ENCODE measurements around the gene WWTR1. TPM values are rescaled to one million over a fixed set of nuclear protein-coding genes. Genes with fewer than 3 reads are reported as not detected.

WWTR1 gene
- total RNA-seq, 1 donor from 2014 or later: 0.73 TPM

DNA sequence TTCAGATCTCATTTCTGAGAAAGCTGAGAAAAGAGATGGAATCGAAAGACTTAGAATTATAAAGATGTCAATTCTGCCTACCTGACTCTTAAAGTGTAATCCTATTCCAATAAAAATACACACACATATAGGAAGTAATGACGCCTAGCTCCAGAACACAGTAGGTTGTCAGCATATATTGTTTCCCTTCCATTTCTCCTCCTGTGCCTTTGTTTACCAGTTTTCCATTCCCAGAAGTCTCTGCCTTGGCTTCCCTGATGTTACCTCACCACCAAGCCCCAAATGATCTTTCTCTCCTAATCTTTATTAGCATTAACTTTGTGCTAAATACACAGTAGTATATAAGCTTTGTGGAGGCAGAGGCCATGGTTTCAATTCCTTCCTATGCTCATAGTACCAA lies 143.4 kb downstream of the WWTR1 start:
- peaks cover 14% of the 10 kb centered on the region for H3K27me3 Mint-ChIP-seq
- H3K36me3 Mint-ChIP-seq (ENCODE audit: low read depth): no peaks in the 10 kb centered on the region
- TF ChIP-seq, protein P1, sequence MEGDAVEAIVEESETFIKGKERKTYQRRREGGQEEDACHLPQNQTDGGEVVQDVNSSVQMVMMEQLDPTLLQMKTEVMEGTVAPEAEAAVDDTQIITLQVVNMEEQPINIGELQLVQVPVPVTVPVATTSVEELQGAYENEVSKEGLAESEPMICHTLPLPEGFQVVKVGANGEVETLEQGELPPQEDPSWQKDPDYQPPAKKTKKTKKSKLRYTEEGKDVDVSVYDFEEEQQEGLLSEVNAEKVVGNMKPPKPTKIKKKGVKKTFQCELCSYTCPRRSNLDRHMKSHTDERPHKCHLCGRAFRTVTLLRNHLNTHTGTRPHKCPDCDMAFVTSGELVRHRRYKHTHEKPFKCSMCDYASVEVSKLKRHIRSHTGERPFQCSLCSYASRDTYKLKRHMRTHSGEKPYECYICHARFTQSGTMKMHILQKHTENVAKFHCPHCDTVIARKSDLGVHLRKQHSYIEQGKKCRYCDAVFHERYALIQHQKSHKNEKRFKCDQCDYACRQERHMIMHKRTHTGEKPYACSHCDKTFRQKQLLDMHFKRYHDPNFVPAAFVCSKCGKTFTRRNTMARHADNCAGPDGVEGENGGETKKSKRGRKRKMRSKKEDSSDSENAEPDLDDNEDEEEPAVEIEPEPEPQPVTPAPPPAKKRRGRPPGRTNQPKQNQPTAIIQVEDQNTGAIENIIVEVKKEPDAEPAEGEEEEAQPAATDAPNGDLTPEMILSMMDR (IDR thresholded peaks at IDR 0.05): no peak
- no peak overlapping the region for H3K4me3 Mint-ChIP-seq
- intact Hi-C loops (cut with micrococcal nuclease): loop anchor here (10.0 kb wide), 1 partner anchor 670 kb away; no protein-coding TSS in a partner anchor
- ATAC-seq (ENCODE audit: low read depth) (no peak), DNase-seq (no peak)
- H3K27ac Mint-ChIP-seq: no peak overlapping the region
- CTCF ChIA-PET: interaction anchor here (1.3 kb wide), 1 partner anchor 13 kb away, joined by 3 read pairs; no protein-coding TSS in a partner anchor
- H3K9me3 Mint-ChIP-seq: no peaks in the 10 kb centered on the region
- H3K4me1 Mint-ChIP-seq: peaks cover 2% of the 10 kb centered on the region
- POLR2A ChIA-PET: no interaction called here

DNA sequence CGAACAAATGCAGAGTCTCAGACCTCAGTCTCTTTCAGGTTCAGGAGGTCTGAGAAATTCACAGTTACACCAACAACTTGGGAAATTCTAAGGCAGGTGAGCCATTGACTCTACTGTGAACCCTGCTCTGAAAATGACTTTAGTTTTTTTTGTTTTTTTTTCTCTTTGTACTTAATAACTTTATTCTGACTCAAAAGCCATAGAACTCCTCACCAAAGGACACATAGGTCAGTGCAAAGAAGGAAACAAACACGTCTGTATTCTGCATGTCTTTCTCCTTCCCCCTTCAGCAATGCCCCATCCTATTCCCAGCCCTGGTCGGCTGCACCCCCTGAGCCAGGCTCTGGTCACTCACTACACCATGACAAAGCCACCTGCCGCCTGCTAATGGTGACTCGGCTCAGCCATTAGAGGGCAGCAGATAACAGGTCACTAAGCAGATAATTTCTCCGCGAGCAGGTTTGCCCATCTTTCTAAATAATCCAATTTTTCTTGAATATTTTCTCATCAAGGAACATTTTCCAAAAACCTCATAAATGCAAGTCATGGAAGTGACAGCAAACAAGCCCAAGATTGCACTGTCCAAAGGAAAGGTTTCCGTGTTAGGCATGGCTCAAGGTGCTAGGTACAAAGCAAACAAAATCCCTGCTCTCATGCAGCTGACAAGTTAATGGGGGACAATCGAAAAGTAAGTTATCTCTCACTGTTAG lies 145.6 kb downstream of the WWTR1 start:
- ChIA-PET CTCF (interaction anchor here (0.9 kb wide), 2 partner anchors 106 to 205 kb away, joined by 3 to 4 read pairs; no protein-coding TSS in a partner anchor), POLR2A (no interaction called here)
- H3K9me3 Mint-ChIP-seq: no peaks in the 10 kb centered on the region
- no peak overlapping the region for H3K4me3 Mint-ChIP-seq
- H3K27me3 Mint-ChIP-seq: peaks cover 13% of the 10 kb centered on the region
- intact Hi-C loops (cut with micrococcal nuclease): loop anchor here (1.0 to 10.0 kb wide), 3 partner anchors 205 to 673 kb away; no protein-coding TSS in a partner anchor
- peaks cover 10% of the 10 kb centered on the region for H3K4me1 Mint-ChIP-seq
- H3K36me3 Mint-ChIP-seq (ENCODE audit: low read depth): no peaks in the 10 kb centered on the region
- DNase-seq (no peak), ATAC-seq (ENCODE audit: low read depth) (peak; percentile 56)
- TF ChIP-seq, protein P1 (IDR thresholded peaks at IDR 0.05): peak; percentile 30
- H3K27ac Mint-ChIP-seq: no peak overlapping the region

DNA sequence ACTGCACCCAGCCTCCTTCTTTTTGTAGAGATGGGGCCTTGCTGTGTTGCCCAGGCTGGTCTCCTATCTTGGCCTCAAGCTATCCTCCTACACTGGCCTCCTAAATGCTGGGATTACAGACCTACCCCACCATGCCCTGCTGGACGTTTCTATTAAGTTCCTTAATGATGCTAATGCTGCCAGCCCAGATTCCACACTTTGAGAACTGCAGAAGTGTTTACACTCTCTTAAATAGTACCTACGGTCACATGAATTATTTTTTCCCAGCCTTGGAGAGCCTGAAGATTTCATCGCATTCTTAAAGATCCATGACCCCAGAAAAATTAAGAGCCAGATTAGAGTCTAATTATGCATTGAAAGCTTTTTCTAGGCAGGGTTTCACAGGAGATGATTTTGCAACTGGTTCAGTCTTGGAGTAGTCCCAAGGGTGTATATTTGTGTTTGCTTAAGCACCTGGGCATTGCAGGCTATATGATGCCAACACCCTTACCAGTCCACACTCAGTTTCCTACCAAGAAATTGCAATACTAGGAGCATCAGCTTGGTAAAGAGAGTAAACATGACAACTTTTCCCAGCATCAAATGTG lies 146.7 kb downstream of the WWTR1 start:
- CTCF ChIA-PET: no interaction called here
- no peaks in the 10 kb centered on the region for H3K9me3 Mint-ChIP-seq

DNA sequence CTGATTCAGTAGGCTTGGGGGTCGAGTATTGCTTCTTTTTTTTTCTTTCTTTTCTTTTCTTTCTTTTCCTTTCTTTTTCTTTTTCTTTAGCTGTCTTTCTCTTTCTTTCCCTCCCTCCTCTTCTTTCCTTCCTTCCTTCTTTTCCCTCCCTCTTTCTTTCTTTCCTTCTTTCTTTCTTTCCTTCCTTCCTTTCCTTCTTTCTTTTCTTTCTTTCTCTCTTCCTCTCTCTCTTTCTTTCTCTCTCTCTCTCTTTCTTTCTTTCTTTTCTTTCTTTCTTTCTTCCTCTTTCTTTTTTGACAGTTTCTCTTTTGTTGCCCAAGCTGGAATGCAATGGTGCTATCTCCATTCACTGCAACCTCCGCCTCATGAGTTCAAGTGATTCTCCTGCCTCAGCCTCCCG lies 147.3 kb downstream of the WWTR1 start:
- peaks cover 17% of the 10 kb centered on the region for H3K27me3 Mint-ChIP-seq
- peaks cover 10% of the 10 kb centered on the region for H3K4me1 Mint-ChIP-seq
- ATAC-seq (ENCODE audit: low read depth) (no peak), DNase-seq (no peak)
- no peak overlapping the region for H3K27ac Mint-ChIP-seq
- H3K36me3 Mint-ChIP-seq (ENCODE audit: low read depth): no peaks in the 10 kb centered on the region
- POLR2A ChIA-PET: no interaction called here
- intact Hi-C loops (cut with micrococcal nuclease): loop anchor here (10.0 kb wide), 1 partner anchor 674 kb away; no protein-coding TSS in a partner anchor
- TF ChIP-seq, protein P1 (IDR thresholded peaks at IDR 0.05): no peak
- H3K4me3 Mint-ChIP-seq: no peak overlapping the region
- CTCF ChIA-PET: no interaction called here
- H3K9me3 Mint-ChIP-seq: no peaks in the 10 kb centered on the region

More for the DNA sequence above, 146.7 kb downstream of the WWTR1 start:
- intact Hi-C loops (cut with micrococcal nuclease): loop anchor here (10.0 kb wide), 1 partner anchor 674 kb away; no protein-coding TSS in a partner anchor
- POLR2A ChIA-PET: no interaction called here
- DNase-seq (no peak), ATAC-seq (ENCODE audit: low read depth) (no peak)
- Mint-ChIP-seq H3K4me1 (peaks cover 10% of the 10 kb centered on the region), H3K27ac (no peak overlapping the region), H3K36me3 (ENCODE audit: low read depth) (no peaks in the 10 kb centered on the region), H3K27me3 (peaks cover 17% of the 10 kb centered on the region), H3K4me3 (no peak overlapping the region)
- TF ChIP-seq, protein P1 (IDR thresholded peaks at IDR 0.05): no peak

DNA sequence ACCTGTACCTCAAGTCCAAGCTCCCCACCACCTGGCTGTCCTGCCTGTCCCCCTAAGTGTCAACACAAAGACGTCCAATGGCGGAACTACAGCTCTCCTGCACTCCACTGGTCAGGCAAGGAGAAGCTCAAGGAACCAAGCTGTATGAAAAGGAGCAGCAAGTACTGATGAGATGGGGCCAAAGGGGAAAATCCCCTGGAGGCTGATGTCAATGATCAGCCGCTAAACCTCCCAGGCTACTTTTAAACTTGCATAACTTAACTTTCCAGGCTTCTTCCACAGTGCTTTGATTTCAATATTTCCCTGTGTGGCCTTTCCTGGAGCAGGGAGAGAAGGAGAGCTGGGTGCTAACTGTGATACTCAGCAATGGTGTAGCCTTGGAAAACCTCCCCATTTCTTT lies 148.3 kb downstream of the WWTR1 start:
- Mint-ChIP-seq H3K27me3 (peaks cover 21% of the 10 kb centered on the region), H3K36me3 (ENCODE audit: low read depth) (no peaks in the 10 kb centered on the region)
- CTCF ChIA-PET: no interaction called here

More for the DNA sequence above, 148.3 kb downstream of the WWTR1 start:
- TF ChIP-seq, protein P1 (IDR thresholded peaks at IDR 0.05): no peak
- ATAC-seq (ENCODE audit: low read depth) (no peak), DNase-seq (no peak)
- intact Hi-C loops (cut with micrococcal nuclease): no loop called here
- Mint-ChIP-seq H3K4me3 (no peak overlapping the region), H3K27ac (no peak overlapping the region), H3K9me3 (no peaks in the 10 kb centered on the region), H3K4me1 (peaks cover 10% of the 10 kb centered on the region)
- POLR2A ChIA-PET: no interaction called here
